Measurements from ENCODE around the gene KIAA0232.

The KIAA0232 gene

DNA sequence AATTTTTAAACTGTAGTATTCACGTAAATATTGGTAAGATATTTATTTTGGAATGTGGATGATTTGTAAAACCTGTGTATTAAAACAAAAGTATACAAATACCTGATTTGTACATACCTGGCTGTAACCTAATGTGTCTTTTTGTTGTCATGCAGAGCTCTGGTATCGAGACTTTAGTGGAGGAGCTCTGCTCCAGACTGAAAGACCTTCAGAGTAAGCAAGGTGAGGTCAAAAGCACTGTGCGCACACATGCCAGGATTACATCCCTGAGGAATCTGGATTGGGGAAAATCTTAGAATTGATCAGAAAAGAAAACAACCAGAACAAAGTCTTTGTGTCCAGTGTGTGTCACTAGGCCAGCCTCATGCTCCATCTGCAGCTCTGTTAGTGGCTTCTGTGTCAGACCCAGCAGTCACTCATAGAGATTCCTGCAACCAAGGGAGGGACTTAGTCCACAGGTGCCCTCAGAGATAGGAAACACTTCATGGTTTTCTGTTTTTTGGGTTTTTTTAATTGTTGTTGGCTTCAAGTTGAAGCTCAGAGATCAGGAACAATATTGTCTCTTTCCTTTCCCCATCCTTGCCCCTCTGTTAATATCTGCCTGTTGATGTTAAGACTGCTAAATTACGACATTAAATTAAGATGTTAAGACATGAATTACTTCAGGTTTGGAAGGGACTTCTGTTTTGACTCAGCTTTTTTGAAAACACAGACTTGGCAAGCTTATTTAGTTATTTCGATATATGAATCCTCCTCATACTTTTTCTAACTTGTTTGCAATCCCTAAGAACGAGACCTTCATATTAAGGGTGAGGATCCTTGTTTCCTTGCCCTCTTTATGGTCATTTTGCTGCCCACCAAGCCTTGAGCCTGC lies 74.7 kb downstream of the KIAA0232 start:
- Histone ChIP-seq H4K20me1 (ENCODE audit: insufficient read depth, low read length) (no peaks in the 10 kb centered on the region), H3K4me2 (ENCODE audit: low read length) (peak overlapping the region; percentile 8; the same call in 1 of the 2 replicates), H3K27ac (ENCODE audit: low read length) (0 out of 2 replicates have a peak overlapping the region, but pooled peaks have one; percentile 79), H3K9ac (ENCODE audit: low read length) (no peak overlapping the region), H2AFZ (ENCODE audit: low read depth, low read length) (no peak overlapping the region), H3K79me2 (ENCODE audit: low read length) (peaks cover 8% of the 10 kb centered on the region; the same call in 1 of the 2 replicates), H3K4me3 (ENCODE audit: low read length) (no peak overlapping the region), H3K4me1 (ENCODE audit: low read length) (peaks cover 42% of the 10 kb centered on the region), H3K9me3 (ENCODE audit: insufficient read depth, low read length) (peaks cover 7% of the 10 kb centered on the region), H3K27me3 (ENCODE audit: low read depth, low read length) (no peaks in the 10 kb centered on the region), H3K36me3 (replicated peaks; ENCODE audit: low read depth, low read length) (peaks cover 41% of the 10 kb centered on the region)
- TF ChIP-seq, protein P1, sequence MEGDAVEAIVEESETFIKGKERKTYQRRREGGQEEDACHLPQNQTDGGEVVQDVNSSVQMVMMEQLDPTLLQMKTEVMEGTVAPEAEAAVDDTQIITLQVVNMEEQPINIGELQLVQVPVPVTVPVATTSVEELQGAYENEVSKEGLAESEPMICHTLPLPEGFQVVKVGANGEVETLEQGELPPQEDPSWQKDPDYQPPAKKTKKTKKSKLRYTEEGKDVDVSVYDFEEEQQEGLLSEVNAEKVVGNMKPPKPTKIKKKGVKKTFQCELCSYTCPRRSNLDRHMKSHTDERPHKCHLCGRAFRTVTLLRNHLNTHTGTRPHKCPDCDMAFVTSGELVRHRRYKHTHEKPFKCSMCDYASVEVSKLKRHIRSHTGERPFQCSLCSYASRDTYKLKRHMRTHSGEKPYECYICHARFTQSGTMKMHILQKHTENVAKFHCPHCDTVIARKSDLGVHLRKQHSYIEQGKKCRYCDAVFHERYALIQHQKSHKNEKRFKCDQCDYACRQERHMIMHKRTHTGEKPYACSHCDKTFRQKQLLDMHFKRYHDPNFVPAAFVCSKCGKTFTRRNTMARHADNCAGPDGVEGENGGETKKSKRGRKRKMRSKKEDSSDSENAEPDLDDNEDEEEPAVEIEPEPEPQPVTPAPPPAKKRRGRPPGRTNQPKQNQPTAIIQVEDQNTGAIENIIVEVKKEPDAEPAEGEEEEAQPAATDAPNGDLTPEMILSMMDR (IDR thresholded peaks at IDR 0.05; ENCODE audit: low read depth, low read length), result no peak
- TF ChIP-seq EZH2phosphoT487 (IDR thresholded peaks at IDR 0.05; ENCODE audit: low read depth), result no peak

DNA sequence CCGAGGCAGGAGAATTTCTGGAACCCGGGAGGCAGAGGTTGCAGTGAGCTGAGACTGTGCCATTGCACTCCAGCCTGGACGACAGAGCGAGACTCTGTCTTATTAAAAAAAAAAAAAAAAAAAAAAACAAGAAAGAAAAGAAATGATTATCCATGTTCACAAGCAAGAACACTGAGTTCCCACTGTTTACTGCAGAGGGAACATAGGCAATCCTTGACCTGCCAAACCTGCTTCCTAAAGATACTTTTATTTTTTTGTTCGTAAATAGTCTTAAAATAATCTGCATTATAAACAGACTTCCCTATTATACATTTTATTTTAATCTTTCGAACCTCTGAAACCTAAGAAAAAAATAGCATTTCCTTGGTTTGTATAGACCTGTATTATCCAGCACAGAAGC lies 76.5 kb downstream of the KIAA0232 start:
- Histone ChIP-seq H3K27me3 (ENCODE audit: low read depth, low read length) (no peaks in the 10 kb centered on the region), H3K36me3 (replicated peaks; ENCODE audit: low read depth, low read length) (peaks cover 43% of the 10 kb centered on the region), H3K4me1 (ENCODE audit: low read length) (peaks cover 35% of the 10 kb centered on the region), H3K27ac (ENCODE audit: low read length) (no peak overlapping the region), H2AFZ (ENCODE audit: low read depth, low read length) (no peak overlapping the region), H3K9me3 (ENCODE audit: insufficient read depth, low read length) (no peaks in the 10 kb centered on the region), H3K4me2 (ENCODE audit: low read length) (no peak overlapping the region), H3K9ac (ENCODE audit: low read length) (no peak overlapping the region), H3K4me3 (ENCODE audit: low read length) (no peak overlapping the region), H4K20me1 (ENCODE audit: insufficient read depth, low read length) (no peaks in the 10 kb centered on the region), H3K79me2 (ENCODE audit: low read length) (peaks cover 8% of the 10 kb centered on the region; the same call in 1 of the 2 replicates)
- TF ChIP-seq, protein P1 (IDR thresholded peaks at IDR 0.05; ENCODE audit: low read depth, low read length), result no peak
- TF ChIP-seq EZH2phosphoT487 (IDR thresholded peaks at IDR 0.05; ENCODE audit: low read depth), result no peak

DNA sequence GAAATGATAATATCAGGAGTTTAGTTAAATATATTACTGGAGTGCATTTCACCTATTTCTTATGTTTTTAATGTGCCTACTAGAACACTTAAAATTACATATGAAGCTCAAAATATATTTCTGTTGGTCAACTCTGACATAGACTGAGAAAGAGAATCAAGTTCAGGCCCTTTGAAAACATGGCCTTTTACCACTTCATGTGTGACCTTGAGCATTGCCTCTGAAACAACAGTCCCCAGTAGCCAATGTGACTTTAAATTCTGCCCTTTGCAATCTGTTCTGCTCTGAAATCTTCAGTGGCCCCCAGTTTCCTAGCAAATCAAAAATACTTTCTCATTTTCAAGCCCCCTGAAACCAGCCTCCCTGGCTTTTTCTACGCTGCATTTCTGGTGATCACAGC lies 77.0 kb downstream of the KIAA0232 start:
- no peaks in the 10 kb centered on the region for H3K27me3 ChIP-seq (ENCODE audit: low read depth, low read length)
- TF ChIP-seq EZH2phosphoT487 (IDR thresholded peaks at IDR 0.05; ENCODE audit: low read depth), result no peak
- TF ChIP-seq, protein P1 (IDR thresholded peaks at IDR 0.05; ENCODE audit: low read depth, low read length), result no peak
- H3K4me2 ChIP-seq (ENCODE audit: low read length), result no peak overlapping the region
- H3K9me3 ChIP-seq (ENCODE audit: insufficient read depth, low read length), result no peaks in the 10 kb centered on the region
- H3K4me3 ChIP-seq (ENCODE audit: low read length), result no peak overlapping the region
- no peaks in the 10 kb centered on the region for H4K20me1 ChIP-seq (ENCODE audit: insufficient read depth, low read length)
- H2AFZ ChIP-seq (ENCODE audit: low read depth, low read length), result no peak overlapping the region
- H3K36me3 ChIP-seq (replicated peaks; ENCODE audit: low read depth, low read length), result peaks cover 44% of the 10 kb centered on the region
- H3K4me1 ChIP-seq (ENCODE audit: low read length), result peaks cover 29% of the 10 kb centered on the region
- H3K79me2 ChIP-seq (ENCODE audit: low read length), result peaks cover 8% of the 10 kb centered on the region; the same call in 1 of the 2 replicates
- no peak overlapping the region for H3K9ac ChIP-seq (ENCODE audit: low read length)
- H3K27ac ChIP-seq (ENCODE audit: low read length), result no peak overlapping the region

DNA sequence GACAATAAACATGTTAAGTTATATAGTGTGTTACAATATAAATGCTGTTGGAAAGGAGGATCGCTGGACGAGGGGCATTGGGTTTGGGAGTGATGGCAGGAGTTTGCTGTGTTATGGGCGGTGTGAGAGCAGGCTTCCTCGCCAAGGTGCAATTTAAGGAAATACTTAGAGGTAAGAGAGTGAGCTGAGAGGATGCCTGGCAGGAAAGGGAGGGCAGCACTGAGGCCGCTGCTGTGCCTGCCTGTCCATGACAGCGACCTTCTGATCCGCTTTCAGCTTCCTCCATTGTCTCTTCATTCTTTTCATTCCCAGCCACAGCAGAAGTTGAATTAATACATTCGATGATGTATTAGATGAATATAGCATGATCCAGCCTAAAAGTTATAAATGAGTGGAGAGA lies 85.9 kb downstream of the KIAA0232 start:
- Histone ChIP-seq H3K4me1 (ENCODE audit: low read length) (no peaks in the 10 kb centered on the region), H2AFZ (ENCODE audit: low read depth, low read length) (no peak overlapping the region), H4K20me1 (ENCODE audit: insufficient read depth, low read length) (no peaks in the 10 kb centered on the region), H3K27ac (ENCODE audit: low read length) (no peak overlapping the region), H3K4me3 (ENCODE audit: low read length) (no peak overlapping the region), H3K36me3 (replicated peaks; ENCODE audit: low read depth, low read length) (peaks cover 13% of the 10 kb centered on the region), H3K27me3 (ENCODE audit: low read depth, low read length) (no peaks in the 10 kb centered on the region), H3K9ac (ENCODE audit: low read length) (no peak overlapping the region), H3K4me2 (ENCODE audit: low read length) (no peak overlapping the region), H3K79me2 (ENCODE audit: low read length) (no peaks in the 10 kb centered on the region), H3K9me3 (ENCODE audit: insufficient read depth, low read length) (no peaks in the 10 kb centered on the region)
- TF ChIP-seq, protein P1 (IDR thresholded peaks at IDR 0.05; ENCODE audit: low read depth, low read length), result no peak
- TF ChIP-seq EZH2phosphoT487 (IDR thresholded peaks at IDR 0.05; ENCODE audit: low read depth), result no peak

Measured in OCI-LY3 (cell line).